OCI-LY1 (cell line): ENCODE data around the gene DDR1.

ENCODE experiments used
- EZH2 ChIP-seq: fragments of 200-600 bp; sonication (generic), shearing (Covaris generic); IDR thresholded peaks from 2 replicates; pipeline ENCODE4 v1.8.0; 2017; ENCODE audit warnings: borderline replicate concordance, mixed run types, mild to moderate bottlenecking, antibody characterized with exemption, low read length, moderate library complexity, mixed read lengths
- TF ChIP-seq, protein P1 (sequence below): fragments of 200-600 bp; sonication (generic), shearing (Covaris generic); IDR thresholded peaks from 2 replicates; pipeline ENCODE4 v1.5.1; 2017; ENCODE audit warnings: mild to moderate bottlenecking, antibody characterized with exemption, low read length, moderate library complexity, mixed read lengths

DNA sequence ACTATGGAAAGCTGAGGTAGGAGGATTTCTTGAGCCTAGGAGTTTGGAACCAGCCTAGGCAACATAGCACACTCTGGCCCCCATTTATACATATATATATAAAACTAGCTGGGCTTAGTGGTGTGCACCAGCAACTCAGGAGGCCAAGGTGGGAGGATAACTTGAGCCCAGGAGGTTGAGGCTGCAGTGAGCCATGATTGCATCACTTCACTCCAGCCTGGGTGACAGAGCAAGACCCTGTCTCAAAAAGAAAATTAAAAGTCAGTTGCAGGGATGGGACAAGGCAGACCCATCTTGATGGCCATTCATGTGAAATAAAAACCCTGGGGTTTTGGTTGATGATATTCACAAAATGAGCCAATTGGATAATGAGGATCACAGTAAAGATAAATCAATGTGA, 17.1 kb downstream of the DDR1 start:
- TF ChIP-seq, protein P1, sequence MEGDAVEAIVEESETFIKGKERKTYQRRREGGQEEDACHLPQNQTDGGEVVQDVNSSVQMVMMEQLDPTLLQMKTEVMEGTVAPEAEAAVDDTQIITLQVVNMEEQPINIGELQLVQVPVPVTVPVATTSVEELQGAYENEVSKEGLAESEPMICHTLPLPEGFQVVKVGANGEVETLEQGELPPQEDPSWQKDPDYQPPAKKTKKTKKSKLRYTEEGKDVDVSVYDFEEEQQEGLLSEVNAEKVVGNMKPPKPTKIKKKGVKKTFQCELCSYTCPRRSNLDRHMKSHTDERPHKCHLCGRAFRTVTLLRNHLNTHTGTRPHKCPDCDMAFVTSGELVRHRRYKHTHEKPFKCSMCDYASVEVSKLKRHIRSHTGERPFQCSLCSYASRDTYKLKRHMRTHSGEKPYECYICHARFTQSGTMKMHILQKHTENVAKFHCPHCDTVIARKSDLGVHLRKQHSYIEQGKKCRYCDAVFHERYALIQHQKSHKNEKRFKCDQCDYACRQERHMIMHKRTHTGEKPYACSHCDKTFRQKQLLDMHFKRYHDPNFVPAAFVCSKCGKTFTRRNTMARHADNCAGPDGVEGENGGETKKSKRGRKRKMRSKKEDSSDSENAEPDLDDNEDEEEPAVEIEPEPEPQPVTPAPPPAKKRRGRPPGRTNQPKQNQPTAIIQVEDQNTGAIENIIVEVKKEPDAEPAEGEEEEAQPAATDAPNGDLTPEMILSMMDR = no peak
- TF ChIP-seq EZH2 = no peak
